Measurements from ENCODE around the gene PC. TPM values are rescaled to one million over a fixed set of nuclear protein-coding genes. Genes with fewer than 3 reads are reported as not detected.
"Not testable (repeated sequence)": the region's sequence is repeated elsewhere in the genome, so short reads cannot be mapped to it uniquely, and the experiment has no call there.

The PC gene
- total and polyA plus RNA-seq, 10 donors: 3.4 to 8.8 (median 5.3) TPM

- DNase-seq: no peak
- no peaks in the 10 kb centered on the region for H3K4me1 ChIP-seq
- no peak for TF ChIP-seq POLR2A (IDR thresholded peaks at IDR 0.05)
- TF ChIP-seq POLR2AphosphoS5 (IDR thresholded peaks at IDR 0.05): no peak
- no peak for TF ChIP-seq CTCF (IDR thresholded peaks at IDR 0.05 in 8 of 11, conservative IDR thresholded peaks at IDR 0.05 in 3 of 11)
- no peaks in the 10 kb centered on the region for H3K36me3 ChIP-seq
- H3K27ac ChIP-seq: no peak overlapping the region
- peaks cover 0 to 41% (median 0%) of the 10 kb centered on the region in 7 donors for H3K27me3 ChIP-seq (replicated peaks in 1 of 7)
- no peaks in the 10 kb centered on the region for H3K9me3 ChIP-seq
- WGBS, 5 donors: 70 to 80% (median 75%) methylated on average over 7 to 8 of the region's 8 CpGs
- no peak overlapping the region for H3K4me3 ChIP-seq
- intact Hi-C loops (cut with DNase I; ENCODE audit: low total_unique reads): no loop called here
Measured at GRCh38 chr11:66996609-66997273, 38.6 kb upstream of the PC start.

GRCh38 chr11:66992041-66992440 is 33.9 kb upstream of the PC start:
- TF ChIP-seq POLR2AphosphoS5 (IDR thresholded peaks at IDR 0.05) (no peak), POLR2A (IDR thresholded peaks at IDR 0.05) (no peak), CTCF (IDR thresholded peaks at IDR 0.05 in 8 of 11, conservative IDR thresholded peaks at IDR 0.05 in 3 of 11) (no peak)
- WGBS, 5 donors: 84 to 93% (median 86%) methylated on average over 2 of the region's 2 CpGs
- Histone ChIP-seq H3K36me3 (no peaks in the 10 kb centered on the region), H3K9me3 (no peaks in the 10 kb centered on the region), H3K27me3 (replicated peaks in 1 of 7) (peaks cover 0 to 44% (median 0%) of the 10 kb centered on the region in 7 donors), H3K27ac (no peak overlapping the region), H3K4me1 (peaks cover 0 to 6% (median 0%) of the 10 kb centered on the region in 6 donors), H3K4me3 (no peak overlapping the region)
- DNase-seq: no peak
- intact Hi-C loops (cut with DNase I; ENCODE audit: low total_unique reads): no loop called here

DNA sequence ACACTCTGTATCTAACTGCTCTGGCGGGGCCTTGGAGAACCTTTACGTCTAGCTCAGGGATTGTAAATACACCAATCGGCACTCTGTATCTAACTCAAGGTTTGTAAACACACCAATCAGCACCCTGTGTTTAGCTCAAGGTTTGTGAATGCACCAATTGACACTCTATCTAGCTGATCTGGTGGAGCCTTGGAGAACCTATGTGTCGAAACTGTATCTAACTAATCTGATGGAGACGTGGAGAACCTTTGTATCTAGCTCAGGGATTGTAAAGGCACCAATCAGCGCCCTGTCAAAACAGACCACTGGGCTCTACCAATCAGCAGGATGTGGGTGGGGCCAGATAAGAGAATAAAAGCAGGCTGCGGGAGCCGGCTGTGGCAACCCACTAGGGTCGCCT is 31.2 kb upstream of the PC start:
- H3K27ac ChIP-seq; DNase-seq; H3K36me3 ChIP-seq; H3K4me3 ChIP-seq; H3K9me3 ChIP-seq; intact Hi-C loops (cut with DNase I; ENCODE audit: low total_unique reads); H3K4me1 ChIP-seq: not testable (repeated sequence)
- WGBS, 5 donors: 83 to 95% (median 86%) methylated on average over 9 of the region's 9 CpGs
- peaks cover 0 to 26% (median 0%) of the 10 kb centered on the region in 7 donors for H3K27me3 ChIP-seq (replicated peaks in 1 of 7)

- DNase-seq; intact Hi-C loops (cut with DNase I; ENCODE audit: low total_unique reads): not testable (repeated sequence)
Measured at GRCh38 chr11:66988741-66989140, 30.6 kb upstream of the PC start.

DNA sequence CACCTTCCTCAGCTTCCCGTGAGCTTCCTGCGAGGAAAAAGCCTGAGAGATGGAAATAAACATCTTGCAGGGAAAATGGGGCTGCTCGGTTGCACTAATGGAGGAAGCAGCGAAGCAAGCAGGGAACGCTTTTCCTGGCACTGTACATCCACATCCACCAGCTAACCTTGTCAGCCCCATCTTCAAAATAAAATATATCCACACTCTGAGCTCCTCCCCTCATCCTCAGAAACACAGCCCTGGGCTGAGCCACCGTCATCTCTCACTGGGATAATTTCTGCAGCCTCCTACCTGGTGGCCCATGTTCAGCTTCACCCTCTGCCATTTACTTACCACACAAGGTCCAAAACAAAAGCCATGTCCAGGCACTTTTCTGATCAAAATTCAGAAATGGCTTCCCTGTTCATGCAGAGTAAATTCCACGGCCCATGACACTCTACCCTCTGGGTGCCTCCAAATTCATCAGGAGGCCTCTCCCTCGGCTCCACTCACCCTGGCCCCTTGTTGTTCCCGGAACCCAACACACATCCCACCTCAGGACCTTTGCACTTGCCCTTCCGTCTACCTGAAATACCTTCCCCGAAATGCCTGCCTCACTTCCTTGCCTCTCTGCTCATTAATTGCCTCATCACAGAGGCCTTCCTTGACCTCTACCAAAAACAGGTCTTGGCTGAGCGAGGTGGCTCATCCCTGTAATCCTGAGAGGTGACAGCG is 29.9 kb upstream of the PC start:
- H3K4me1 ChIP-seq: peaks cover 0 to 10% (median 0%) of the 10 kb centered on the region in 6 donors
- DNase-seq: no peak
- no peaks in the 10 kb centered on the region for H3K9me3 ChIP-seq
- peaks cover 0 to 18% (median 0%) of the 10 kb centered on the region in 7 donors for H3K27me3 ChIP-seq (replicated peaks in 1 of 7)
- 73 to 78% (median 77%) methylated on average over 13 of the region's 13 CpGs for WGBS, 5 donors
- H3K36me3 ChIP-seq: no peaks in the 10 kb centered on the region
- intact Hi-C loops (cut with DNase I; ENCODE audit: low total_unique reads): no loop called here
- H3K27ac ChIP-seq: no peak overlapping the region
- no peak for TF ChIP-seq POLR2AphosphoS5 (IDR thresholded peaks at IDR 0.05)
- TF ChIP-seq CTCF (IDR thresholded peaks at IDR 0.05 in 8 of 11, conservative IDR thresholded peaks at IDR 0.05 in 3 of 11): no peak
- TF ChIP-seq POLR2A (IDR thresholded peaks at IDR 0.05): no peak
- H3K4me3 ChIP-seq: no peak overlapping the region

More at GRCh38 chr11:66988741-66989140, 30.6 kb upstream of the PC start:
- not testable (repeated sequence) for H3K27ac ChIP-seq, H3K9me3 ChIP-seq, H3K36me3 ChIP-seq, H3K4me1 ChIP-seq, H3K4me3 ChIP-seq
- H3K27me3 ChIP-seq (replicated peaks in 1 of 7): peaks cover 0 to 20% (median 0%) of the 10 kb centered on the region in 7 donors
- 91 to 98% (median 96%) methylated on average over 14 to 28 of the region's 28 CpGs for WGBS, 5 donors
